Breast epithelium (tissue), 3 donors: Measurements from ENCODE around the gene DIP2A.

Source experiments
- POLR2A ChIP-seq: fragments of 450-650 bp; IDR thresholded peaks from one replicate; pipeline ENCODE4 v1.6.1; 2016; ENCODE audit warnings: antibody characterized with exemption, mild to moderate bottlenecking, moderate library complexity
- TF ChIP-seq, protein P1 (sequence below), 3 donors: fragments of 450-650 bp; IDR thresholded peaks; one replicate each; pipeline ENCODE4 v1.5.1; 2016 to 2017; ENCODE audit warnings: antibody characterized with exemption in 3 of 3, mild to moderate bottlenecking in 3 of 3, moderate library complexity in 3 of 3

- TF ChIP-seq, protein P1, sequence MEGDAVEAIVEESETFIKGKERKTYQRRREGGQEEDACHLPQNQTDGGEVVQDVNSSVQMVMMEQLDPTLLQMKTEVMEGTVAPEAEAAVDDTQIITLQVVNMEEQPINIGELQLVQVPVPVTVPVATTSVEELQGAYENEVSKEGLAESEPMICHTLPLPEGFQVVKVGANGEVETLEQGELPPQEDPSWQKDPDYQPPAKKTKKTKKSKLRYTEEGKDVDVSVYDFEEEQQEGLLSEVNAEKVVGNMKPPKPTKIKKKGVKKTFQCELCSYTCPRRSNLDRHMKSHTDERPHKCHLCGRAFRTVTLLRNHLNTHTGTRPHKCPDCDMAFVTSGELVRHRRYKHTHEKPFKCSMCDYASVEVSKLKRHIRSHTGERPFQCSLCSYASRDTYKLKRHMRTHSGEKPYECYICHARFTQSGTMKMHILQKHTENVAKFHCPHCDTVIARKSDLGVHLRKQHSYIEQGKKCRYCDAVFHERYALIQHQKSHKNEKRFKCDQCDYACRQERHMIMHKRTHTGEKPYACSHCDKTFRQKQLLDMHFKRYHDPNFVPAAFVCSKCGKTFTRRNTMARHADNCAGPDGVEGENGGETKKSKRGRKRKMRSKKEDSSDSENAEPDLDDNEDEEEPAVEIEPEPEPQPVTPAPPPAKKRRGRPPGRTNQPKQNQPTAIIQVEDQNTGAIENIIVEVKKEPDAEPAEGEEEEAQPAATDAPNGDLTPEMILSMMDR (IDR thresholded peaks at IDR 0.05) = no peak
- no peak for TF ChIP-seq POLR2A
Measured at GRCh38 chr21:46410516-46410915, 48.2 kb upstream of the DIP2A start.
